CD4-positive, alpha-beta T cell (primary cell): ENCODE results near the gene PTGIS. TPM values are rescaled to one million over a fixed set of nuclear protein-coding genes. Genes with fewer than 3 reads are reported as not detected.

Source experiments
- ATAC-seq: fragments of 200-7000 bp; cut with Tn5 transposase; one replicate; pipeline ENCODE4 v1.10.0; 2022; ENCODE audit warnings: mild to moderate bottlenecking; ENCODE audit not compliant: poor library complexity
- CTCF ChIA-PET: fragments of 350-600 bp; sonication (Branson Sonifier 250); formaldehyde crosslinking; loops from one replicate; lab custom pipeline; 2021; ENCODE audit warnings: antibody characterized with exemption, inconsistent platforms; lab: Charles Lee
- POLR2A ChIA-PET: fragments of 350-600 bp; sonication (Branson Sonifier 250); formaldehyde crosslinking; loops from one replicate; lab custom pipeline; 2021; ENCODE audit warnings: antibody characterized with exemption, inconsistent platforms; lab: Charles Lee
- DNase-seq, 14 experiments: peaks; one replicate each; pipeline ENCODE4 v3.0.0-alpha.2; 2013 to 2020; ENCODE audit warnings: mixed read lengths in 2 of 14
- H3K27ac ChIP-seq, 2 donors: one replicate each; pipeline versions ENCODE4 v1.5.1 to v1.7.0; 2013; ENCODE audit warnings: low read length in 2 of 2, low read depth in 1 of 2, mild to moderate bottlenecking in 1 of 2
- H3K27me3 ChIP-seq, 2 experiments: 1 replicate in 1 of 2; 2 replicates in 1 of 2; pipeline versions ENCODE4 v1.6.1 to v1.7.0; 2013; ENCODE audit warnings: low read length in 2 of 2, control low read depth in 1 of 2, mild to moderate bottlenecking in 1 of 2, moderate library complexity in 1 of 2; ENCODE audit not compliant: insufficient read depth in 2 of 2, control insufficient read depth in 1 of 2
- H3K36me3 ChIP-seq: one replicate; pipeline ENCODE4 v1.6.1; 2013; ENCODE audit warnings: low read length, control low read depth; ENCODE audit not compliant: insufficient read depth
- H3K4me1 ChIP-seq: one replicate; pipeline ENCODE4 v1.6.1; 2013; ENCODE audit warnings: low read length, control low read depth; ENCODE audit not compliant: insufficient read depth
- H3K4me3 ChIP-seq: one replicate; pipeline ENCODE4 v1.5.1; 2013; ENCODE audit warnings: mild to moderate bottlenecking, low read length, moderate library complexity
- H3K9me3 ChIP-seq, 2 experiments: 1 replicate in 1 of 2; 2 replicates in 1 of 2; pipeline versions ENCODE4 v1.6.1 to v1.7.0; 2013; ENCODE audit warnings: low read length in 2 of 2, mild to moderate bottlenecking in 2 of 2, control low read depth in 1 of 2, moderate library complexity in 1 of 2; ENCODE audit not compliant: control insufficient read depth in 1 of 2, insufficient read depth in 1 of 2
- H3K27ac Mint-ChIP-seq: one replicate; pipeline ENCODE4 v1.8.0; 2020; ENCODE audit warnings: mixed read lengths
- H3K27me3 Mint-ChIP-seq: one replicate; pipeline ENCODE4 v1.8.0; 2021; ENCODE audit warnings: mixed read lengths
- H3K36me3 Mint-ChIP-seq: one replicate; pipeline ENCODE4 v1.8.0; 2021; ENCODE audit warnings: low read depth, mixed read lengths
- H3K4me1 Mint-ChIP-seq: one replicate; pipeline ENCODE4 v1.8.0; 2021; ENCODE audit warnings: low read depth, mixed read lengths
- H3K4me3 Mint-ChIP-seq: one replicate; pipeline ENCODE4 v1.8.0; 2020; ENCODE audit warnings: mild to moderate bottlenecking, mixed read lengths
- H3K9me3 Mint-ChIP-seq: one replicate; pipeline ENCODE4 v1.8.0; 2020; ENCODE audit warnings: mixed read lengths
- CTCF ChIP-seq: fragments of 200-600 bp; IDR thresholded peaks from one replicate; pipeline ENCODE4 v1.8.0; 2022; ENCODE audit warnings: antibody characterized with exemption, mild to moderate bottlenecking
- intact Hi-C, 2 experiments: fragments of 100-400 bp; cut with DNase I in 1 of 2; cut with micrococcal nuclease in 1 of 2; formaldehyde crosslinking; loops; one replicate each; pipeline versions ENCODE4 v1.15.1 to v1.9.0; 2023 to 2025; cut with DNase I, micrococcal nuclease
- total RNA-seq, 174 experiments: library from RNA in 2 of 174; stranded (reverse) in 2 of 174; gene quantifications; one replicate each; pipeline ENCODE4 v1.2.3 and lab custom pipeline; 2021 to 2026

Gene PTGIS
- total RNA-seq, 2 experiments from 2014 or later, result not detected

GRCh38 chr20:49602345-49603208, 34.6 kb upstream of the PTGIS start:
- ATAC-seq, result no peak
- Mint-ChIP-seq H3K4me3 (no peak overlapping the region), H3K4me1 (no peaks in the 10 kb centered on the region), H3K27ac (no peak overlapping the region), H3K27me3 (peaks cover 2% of the 10 kb centered on the region), H3K36me3 (no peaks in the 10 kb centered on the region), H3K9me3 (no peaks in the 10 kb centered on the region)
- H3K36me3 ChIP-seq, result no peaks in the 10 kb centered on the region
- H3K27ac ChIP-seq, result no peak overlapping the region
- H3K27me3 ChIP-seq, result peaks cover 1 to 2% of the 10 kb centered on the region in 2 experiments
- H3K4me3 ChIP-seq, result no peak overlapping the region
- intact Hi-C loops, result no loop called here
- no peak for DNase-seq
- POLR2A ChIA-PET, result no interaction called here
- CTCF ChIA-PET, result no interaction called here
- no peak for TF ChIP-seq CTCF
- peaks cover 0 to 3% of the 10 kb centered on the region in 2 experiments for H3K9me3 ChIP-seq
- H3K4me1 ChIP-seq, result no peaks in the 10 kb centered on the region

- Histone ChIP-seq H3K27me3 (no peaks in the 10 kb centered on the region), H3K4me1 (peaks cover 2% of the 10 kb centered on the region), H3K36me3 (no peaks in the 10 kb centered on the region), H3K27ac (no peak overlapping the region), H3K9me3 (peaks cover 0 to 3% of the 10 kb centered on the region in 2 experiments), H3K4me3 (no peak overlapping the region)
- Mint-ChIP-seq H3K4me1 (no peaks in the 10 kb centered on the region), H3K9me3 (no peaks in the 10 kb centered on the region), H3K36me3 (no peaks in the 10 kb centered on the region), H3K27ac (no peak overlapping the region), H3K4me3 (no peak overlapping the region), H3K27me3 (peaks cover 2% of the 10 kb centered on the region)
- ChIA-PET POLR2A (no interaction called here), CTCF (no interaction called here)
- DNase-seq (no peak), ATAC-seq (no peak)
- no peak for TF ChIP-seq CTCF
- intact Hi-C loops, result no loop called here
Observed at GRCh38 chr20:49601153-49601924, 33.4 kb upstream of the PTGIS start.

DNA sequence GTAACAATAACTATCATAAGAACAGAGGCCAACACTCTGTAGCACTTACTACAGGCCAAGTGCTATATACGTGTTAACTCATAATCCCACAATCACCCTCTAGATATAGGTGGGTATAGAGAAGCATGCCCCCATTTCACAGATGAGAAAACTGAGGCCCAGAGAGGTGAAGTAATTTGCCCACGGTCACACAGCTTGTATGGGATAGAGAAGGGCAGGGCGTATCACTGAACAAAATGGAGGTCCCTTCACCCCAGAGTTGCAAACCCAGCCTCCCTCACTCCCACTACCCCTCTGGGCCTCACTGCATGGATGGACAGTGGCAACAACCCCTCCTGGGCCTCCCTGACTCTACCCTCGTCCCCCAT, 31.8 kb upstream of the PTGIS start:
- TF ChIP-seq CTCF, result no peak
- no peaks in the 10 kb centered on the region for H3K36me3 ChIP-seq
- peaks cover 0 to 3% of the 10 kb centered on the region in 2 experiments for H3K9me3 ChIP-seq
- peaks cover 18% of the 10 kb centered on the region for H3K4me1 ChIP-seq
- intact Hi-C loops, result no loop called here
- peaks cover 10% of the 10 kb centered on the region for H3K4me1 Mint-ChIP-seq
- no peak overlapping the region for H3K4me3 Mint-ChIP-seq
- no peak overlapping the region for H3K27ac ChIP-seq
- DNase-seq, result no peak
- ChIA-PET CTCF (no interaction called here), POLR2A (no interaction called here)
- peaks cover 3% of the 10 kb centered on the region for H3K27me3 Mint-ChIP-seq
- H3K27me3 ChIP-seq, result no peaks in the 10 kb centered on the region
- H3K27ac Mint-ChIP-seq, result no peak overlapping the region
- H3K36me3 Mint-ChIP-seq, result no peaks in the 10 kb centered on the region
- no peak overlapping the region for H3K4me3 ChIP-seq
- H3K9me3 Mint-ChIP-seq, result no peaks in the 10 kb centered on the region
- ATAC-seq, result no peak
